A549 treated with GW870086 at 1 μM for 4 hours (cell line): ENCODE data around the gene ALS2. TPM values are rescaled to one million over a fixed set of nuclear protein-coding genes. Genes with fewer than 3 reads are reported as not detected.

ENCODE experiments used
- total RNA-seq: library from RNA; stranded (reverse); fragments of 200-300 nt; extraction: Qiagen RNA extraction; gene quantifications from 5 replicates; pipeline ENCODE4 v1.2.3, GENCODE V29; 2022; ENCODE audit warnings: low read depth

The ALS2 gene
- 8.6 to 13.2 TPM (median 11.8 TPM) in 5 replicates for total RNA-seq

GRCh38 chr2:201780674-201781493 lies at the start of gene ALS2:
ALS2 (minus strand) TSS chr2:201780933; CDS start chr2:201768885, 12,048 bp downstream.

DNA sequence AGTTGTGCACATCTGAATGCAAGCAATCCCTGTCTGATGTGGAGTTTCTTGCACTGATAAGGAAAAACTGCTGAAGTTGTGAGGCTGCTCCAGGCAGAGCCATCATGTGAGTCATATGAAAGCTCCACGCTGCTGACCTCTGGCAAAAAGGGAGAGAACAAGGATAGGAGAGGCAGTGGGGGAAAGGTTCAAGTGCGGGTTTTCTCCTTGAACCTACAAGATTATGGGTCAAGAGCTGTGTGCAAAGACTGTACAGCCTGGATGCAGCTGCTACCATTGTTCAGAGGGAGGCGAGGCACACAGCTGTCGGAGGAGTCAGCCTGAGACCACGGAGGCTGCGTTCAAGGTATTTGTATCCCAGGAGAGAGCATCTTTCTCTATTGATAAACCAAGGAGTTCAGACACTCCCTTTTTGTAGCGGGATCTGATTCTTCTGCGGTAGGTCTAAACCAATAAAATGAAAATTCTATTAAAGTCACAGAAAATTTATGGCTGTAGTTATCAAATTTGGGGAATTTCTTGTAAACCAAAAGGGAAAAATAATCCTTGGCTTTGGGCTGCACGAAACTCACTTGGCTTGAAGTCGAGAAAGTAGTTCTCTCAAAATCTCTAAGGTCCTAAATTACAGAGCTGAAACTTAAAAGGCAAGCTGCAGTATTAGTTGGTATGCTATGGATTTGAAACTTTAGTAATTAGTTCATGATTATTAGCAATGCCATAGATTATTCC lies 25.9 kb upstream of the ALS2 start, which contains the start of gene CDK15:
Gene CDK15 (plus strand): TSS at position 96 of the 729 bp plus-strand sequence. CDS start 128 bp downstream, at position 224.

GRCh38 chr2:201698588-201699226 lies 82.0 kb downstream of the ALS2 start, which contains the start of gene MPP4:
MPP4 (minus strand) TSS chr2:201698644; CDS start chr2:201693954, 4,690 bp downstream.

Other genes with a start within 250 kb of the ALS2 start
- gene TMEM237, start 137.4 kb downstream of the ALS2 start, total RNA-seq = 16.7 to 22.5 TPM (median 19.9 TPM) in 5 replicates
- gene MPP4, start 82.3 kb downstream of the ALS2 start, total RNA-seq = 0.07 to 0.14 TPM (median 0.13 TPM) in 3 of 5 replicates, not detected in the others
- gene CDK15, start 25.6 kb upstream of the ALS2 start, total RNA-seq = not detected in 5 replicates